Measurements from ENCODE around the gene INSIG2.
A peak's percentile ranks its signal among the peaks of the same experiment; 100 is the strongest.

INSIG2 gene

DNA sequence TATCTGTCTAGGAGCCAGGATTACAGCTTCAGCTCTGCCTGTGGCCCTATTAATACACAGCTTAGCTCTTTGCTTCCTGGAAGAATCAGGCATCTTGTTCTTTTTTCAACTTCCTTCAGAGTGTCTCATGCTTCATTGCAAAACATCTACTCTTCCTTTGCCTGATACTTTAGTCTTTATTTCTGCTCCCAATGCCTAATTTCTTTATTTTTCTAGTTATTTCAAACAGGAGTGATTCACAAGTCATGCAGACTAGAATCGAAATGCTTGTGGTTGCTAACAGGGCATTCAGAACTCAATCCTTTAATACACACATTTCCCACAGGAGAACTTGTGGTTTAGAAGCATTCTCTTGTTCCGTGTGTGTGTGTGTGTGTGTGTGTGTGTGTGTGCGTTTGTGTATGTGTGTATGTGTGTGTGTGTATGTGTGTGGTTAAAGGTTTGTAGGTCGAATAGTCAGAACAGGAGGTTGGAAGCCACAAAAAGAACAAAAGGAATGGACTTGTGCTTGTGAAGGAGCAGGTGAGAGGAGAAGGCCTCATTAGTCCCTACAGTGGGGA lies 28.3 kb upstream of the INSIG2 start:
- H3K36me3 ChIP-seq = no peaks in the 10 kb centered on the region
- H3K27me3 ChIP-seq = no peaks in the 10 kb centered on the region
- H3K27ac ChIP-seq = no peak overlapping the region
- no peaks in the 10 kb centered on the region for H3K9me3 ChIP-seq
- no peaks in the 10 kb centered on the region for H3K4me1 ChIP-seq
- TF ChIP-seq CTCF (IDR thresholded peaks at IDR 0.05) = no peak
- intact Hi-C loops (cut with DNase I; ENCODE audit: low total_unique reads) = no loop called here
- no peak overlapping the region for H3K4me3 ChIP-seq
- DNase-seq = no peak

DNA sequence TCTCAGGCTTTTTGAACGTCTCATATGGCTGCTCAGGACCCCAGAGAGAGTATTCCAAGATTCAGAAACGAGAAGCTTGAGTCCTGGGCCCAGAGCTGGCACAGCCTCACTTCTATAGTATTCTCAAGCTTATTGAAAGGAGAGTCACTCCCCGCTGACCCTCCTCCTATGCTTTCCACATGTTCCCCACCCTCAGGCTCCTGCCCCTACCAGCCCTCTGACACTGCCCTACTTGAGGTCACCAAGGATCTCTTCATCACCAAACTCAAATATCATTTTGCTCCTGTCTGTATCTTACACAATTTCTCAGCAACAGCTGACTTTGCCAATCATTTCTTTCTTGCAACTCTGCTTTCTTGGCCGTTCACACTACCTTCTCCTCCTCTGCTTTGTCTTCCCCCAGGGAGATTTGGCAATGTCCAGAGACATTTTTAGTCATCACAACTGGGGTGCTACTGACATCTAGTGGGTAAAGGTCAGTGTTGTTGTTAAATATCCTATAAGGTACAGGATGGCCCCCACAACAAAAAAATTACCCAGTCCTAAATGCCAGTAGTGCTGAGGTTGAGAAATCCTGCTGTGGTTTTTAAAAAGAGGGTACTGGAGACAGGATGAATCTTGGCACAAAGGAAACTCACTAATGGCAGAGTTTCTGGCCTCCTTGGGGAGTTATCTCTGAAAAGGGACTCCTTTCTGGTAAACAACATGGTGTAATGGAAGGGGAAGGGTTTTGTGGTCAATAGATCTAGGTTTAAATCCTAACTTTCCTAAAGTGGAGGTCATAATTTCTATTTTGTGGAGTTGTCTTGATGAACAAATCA lies 26.9 kb upstream of the INSIG2 start:
- Histone ChIP-seq H3K4me3 (no peak overlapping the region), H3K9me3 (no peaks in the 10 kb centered on the region), H3K27ac (no peak overlapping the region), H3K4me1 (no peaks in the 10 kb centered on the region), H3K27me3 (peaks cover 0 to 2% of the 10 kb centered on the region in 2 donors), H3K36me3 (no peaks in the 10 kb centered on the region)
- TF ChIP-seq CTCF (IDR thresholded peaks at IDR 0.05) = peak; percentile 10 to 28
- peak in 1 of 2 donors; percentile 26 for DNase-seq
- intact Hi-C loops (cut with DNase I; ENCODE audit: low total_unique reads) = no loop called here

GRCh38 chr2:118062048-118062447 lies 26.2 kb upstream of the INSIG2 start:
- intact Hi-C loops (cut with DNase I; ENCODE audit: low total_unique reads) = no loop called here
- DNase-seq = no peak
- H3K4me3 ChIP-seq = no peak overlapping the region

DNA sequence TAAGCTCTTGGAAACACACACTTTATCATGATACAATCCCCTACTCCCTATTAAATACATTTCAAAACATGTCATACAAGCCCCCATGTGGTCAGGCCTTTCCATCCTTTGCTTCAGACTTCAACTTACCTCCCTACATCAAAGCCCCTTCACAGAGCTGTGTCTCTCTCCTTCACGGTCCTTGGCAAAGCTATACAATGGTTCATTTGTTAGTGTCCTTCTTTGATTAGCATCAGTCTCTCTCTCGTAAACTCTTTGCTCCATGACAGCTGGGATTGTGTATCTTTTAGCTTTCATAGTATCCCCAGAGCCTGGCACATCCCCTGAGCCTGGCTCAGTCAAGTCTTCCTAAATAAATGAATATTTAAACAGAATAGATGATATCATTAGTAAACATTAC lies 25.6 kb upstream of the INSIG2 start:
- H3K27ac ChIP-seq = no peak overlapping the region
- H3K36me3 ChIP-seq = no peaks in the 10 kb centered on the region
- H3K4me3 ChIP-seq = no peak overlapping the region
- no peak for DNase-seq
- no peaks in the 10 kb centered on the region for H3K4me1 ChIP-seq
- intact Hi-C loops (cut with DNase I; ENCODE audit: low total_unique reads) = no loop called here
- no peaks in the 10 kb centered on the region for H3K9me3 ChIP-seq
- no peak for TF ChIP-seq CTCF (IDR thresholded peaks at IDR 0.05)
- peaks cover 0 to 7% of the 10 kb centered on the region in 2 donors for H3K27me3 ChIP-seq

More at GRCh38 chr2:118062048-118062447, 26.2 kb upstream of the INSIG2 start:
- Histone ChIP-seq H3K27ac (no peak overlapping the region), H3K27me3 (peaks cover 0 to 7% of the 10 kb centered on the region in 2 donors), H3K9me3 (no peaks in the 10 kb centered on the region), H3K36me3 (no peaks in the 10 kb centered on the region), H3K4me1 (no peaks in the 10 kb centered on the region)
- no peak for TF ChIP-seq CTCF (IDR thresholded peaks at IDR 0.05)

DNA sequence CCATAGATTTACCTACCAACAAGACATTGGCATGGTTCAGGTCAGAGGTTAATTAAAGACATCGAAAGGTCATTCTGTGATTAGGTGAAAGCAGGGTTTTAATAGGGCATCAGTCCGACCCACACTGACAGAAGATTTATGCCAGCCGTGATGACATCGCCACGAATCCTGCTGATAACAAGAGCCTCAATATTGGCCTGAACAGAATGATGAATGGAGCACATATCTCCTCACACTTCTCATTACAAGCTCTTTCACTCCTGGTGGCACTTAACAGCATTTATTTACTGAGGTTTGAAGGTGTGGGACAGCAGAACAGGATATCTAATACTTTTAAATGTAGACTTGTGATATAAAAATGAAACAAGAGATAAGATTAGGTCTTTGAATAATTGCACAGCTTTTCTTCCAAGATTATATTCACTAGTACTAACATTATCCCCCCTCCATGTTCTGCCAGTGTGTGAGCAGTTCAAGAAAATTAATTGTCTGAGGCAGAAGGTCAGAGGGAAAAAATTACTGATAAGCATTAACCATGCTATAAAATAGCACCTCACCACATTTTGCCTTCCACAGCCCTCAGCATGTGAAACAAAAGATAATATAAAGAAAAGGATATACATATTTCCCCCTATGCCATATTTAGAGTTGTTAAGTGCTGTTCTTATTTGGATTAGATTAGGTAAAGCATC lies 23.1 kb upstream of the INSIG2 start:
- Histone ChIP-seq H3K27ac (no peak overlapping the region), H3K4me1 (no peaks in the 10 kb centered on the region), H3K27me3 (peaks cover 0 to 7% of the 10 kb centered on the region in 2 donors), H3K36me3 (no peaks in the 10 kb centered on the region), H3K9me3 (no peaks in the 10 kb centered on the region), H3K4me3 (no peak overlapping the region)
- DNase-seq = no peak
- intact Hi-C loops (cut with DNase I; ENCODE audit: low total_unique reads) = no loop called here
- no peak for TF ChIP-seq CTCF (IDR thresholded peaks at IDR 0.05)

Data from tibial artery (tissue), 4 donors.